Measurements from ENCODE around the gene SEMA3E. TPM values are rescaled to one million over a fixed set of nuclear protein-coding genes. Genes with fewer than 3 reads are reported as not detected.

SEMA3E gene
- polyA plus RNA-seq, 1 of the 3 experiments (the other 2 are of a cell fraction), result under 0.01 TPM

DNA sequence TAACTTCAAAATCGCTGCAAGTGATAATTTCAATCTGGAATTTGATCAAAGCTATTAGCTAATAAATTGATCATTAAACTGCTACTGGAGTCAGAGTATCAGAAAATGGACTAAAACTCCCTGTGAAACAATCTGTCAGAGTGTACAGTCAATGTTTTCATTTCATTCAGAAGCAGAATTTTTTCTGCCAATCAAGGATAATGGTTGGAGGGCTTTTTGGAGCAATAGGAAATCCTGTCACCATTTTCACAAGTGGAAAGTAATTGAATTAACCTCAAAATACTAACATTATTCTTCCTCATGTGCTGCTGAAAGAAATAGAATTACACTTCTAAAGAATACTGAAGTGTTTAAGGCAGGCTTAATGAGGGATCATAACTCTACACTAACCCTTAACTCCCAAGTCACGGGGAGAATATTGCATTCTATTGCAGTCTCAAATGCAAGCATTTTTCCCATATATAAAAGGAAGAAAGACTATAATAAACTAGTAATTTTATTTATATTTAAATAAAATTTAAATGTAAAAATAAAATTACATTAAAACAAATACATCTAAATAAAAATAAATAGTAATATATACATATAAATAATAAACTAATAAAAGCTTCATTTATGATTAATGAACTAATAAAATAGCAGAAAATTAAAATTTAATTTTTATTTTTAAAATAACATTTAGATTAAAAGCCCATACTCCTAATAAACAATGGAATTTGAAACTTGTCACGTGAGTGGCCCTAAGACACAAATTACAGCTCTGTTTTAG lies 67.1 kb downstream of the SEMA3E start:
- H3K4me2 ChIP-seq, result no peak overlapping the region
- no peak overlapping the region for H3K9ac ChIP-seq
- no peaks in the 10 kb centered on the region for H3K9me3 ChIP-seq
- TF ChIP-seq GABPA (IDR thresholded peaks at IDR 0.05; ENCODE audit: low read depth) (no peak), JUND (IDR thresholded peaks at IDR 0.05) (no peak), SMC3 (IDR thresholded peaks at IDR 0.05; ENCODE audit: low read depth, low read length) (no peak), RXRA (IDR thresholded peaks at IDR 0.05; ENCODE audit: borderline replicate concordance, low read depth) (no peak), ELF1 (IDR thresholded peaks at IDR 0.05) (no peak)
- TF ChIP-seq, protein P1, sequence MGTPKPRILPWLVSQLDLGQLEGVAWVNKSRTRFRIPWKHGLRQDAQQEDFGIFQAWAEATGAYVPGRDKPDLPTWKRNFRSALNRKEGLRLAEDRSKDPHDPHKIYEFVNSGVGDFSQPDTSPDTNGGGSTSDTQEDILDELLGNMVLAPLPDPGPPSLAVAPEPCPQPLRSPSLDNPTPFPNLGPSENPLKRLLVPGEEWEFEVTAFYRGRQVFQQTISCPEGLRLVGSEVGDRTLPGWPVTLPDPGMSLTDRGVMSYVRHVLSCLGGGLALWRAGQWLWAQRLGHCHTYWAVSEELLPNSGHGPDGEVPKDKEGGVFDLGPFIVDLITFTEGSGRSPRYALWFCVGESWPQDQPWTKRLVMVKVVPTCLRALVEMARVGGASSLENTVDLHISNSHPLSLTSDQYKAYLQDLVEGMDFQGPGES (IDR thresholded peaks at IDR 0.05; ENCODE audit: low read depth, low read length), result no peak
- TF ChIP-seq, protein P2, sequence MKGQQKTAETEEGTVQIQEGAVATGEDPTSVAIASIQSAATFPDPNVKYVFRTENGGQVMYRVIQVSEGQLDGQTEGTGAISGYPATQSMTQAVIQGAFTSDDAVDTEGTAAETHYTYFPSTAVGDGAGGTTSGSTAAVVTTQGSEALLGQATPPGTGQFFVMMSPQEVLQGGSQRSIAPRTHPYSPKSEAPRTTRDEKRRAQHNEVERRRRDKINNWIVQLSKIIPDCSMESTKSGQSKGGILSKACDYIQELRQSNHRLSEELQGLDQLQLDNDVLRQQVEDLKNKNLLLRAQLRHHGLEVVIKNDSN (IDR thresholded peaks at IDR 0.05; ENCODE audit: borderline replicate concordance, low read depth), result no peak
- TF ChIP-seq, protein P3, sequence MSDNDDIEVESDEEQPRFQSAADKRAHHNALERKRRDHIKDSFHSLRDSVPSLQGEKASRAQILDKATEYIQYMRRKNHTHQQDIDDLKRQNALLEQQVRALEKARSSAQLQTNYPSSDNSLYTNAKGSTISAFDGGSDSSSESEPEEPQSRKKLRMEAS (IDR thresholded peaks at IDR 0.05; ENCODE audit: low read depth), result no peak
- TF ChIP-seq, protein P4, sequence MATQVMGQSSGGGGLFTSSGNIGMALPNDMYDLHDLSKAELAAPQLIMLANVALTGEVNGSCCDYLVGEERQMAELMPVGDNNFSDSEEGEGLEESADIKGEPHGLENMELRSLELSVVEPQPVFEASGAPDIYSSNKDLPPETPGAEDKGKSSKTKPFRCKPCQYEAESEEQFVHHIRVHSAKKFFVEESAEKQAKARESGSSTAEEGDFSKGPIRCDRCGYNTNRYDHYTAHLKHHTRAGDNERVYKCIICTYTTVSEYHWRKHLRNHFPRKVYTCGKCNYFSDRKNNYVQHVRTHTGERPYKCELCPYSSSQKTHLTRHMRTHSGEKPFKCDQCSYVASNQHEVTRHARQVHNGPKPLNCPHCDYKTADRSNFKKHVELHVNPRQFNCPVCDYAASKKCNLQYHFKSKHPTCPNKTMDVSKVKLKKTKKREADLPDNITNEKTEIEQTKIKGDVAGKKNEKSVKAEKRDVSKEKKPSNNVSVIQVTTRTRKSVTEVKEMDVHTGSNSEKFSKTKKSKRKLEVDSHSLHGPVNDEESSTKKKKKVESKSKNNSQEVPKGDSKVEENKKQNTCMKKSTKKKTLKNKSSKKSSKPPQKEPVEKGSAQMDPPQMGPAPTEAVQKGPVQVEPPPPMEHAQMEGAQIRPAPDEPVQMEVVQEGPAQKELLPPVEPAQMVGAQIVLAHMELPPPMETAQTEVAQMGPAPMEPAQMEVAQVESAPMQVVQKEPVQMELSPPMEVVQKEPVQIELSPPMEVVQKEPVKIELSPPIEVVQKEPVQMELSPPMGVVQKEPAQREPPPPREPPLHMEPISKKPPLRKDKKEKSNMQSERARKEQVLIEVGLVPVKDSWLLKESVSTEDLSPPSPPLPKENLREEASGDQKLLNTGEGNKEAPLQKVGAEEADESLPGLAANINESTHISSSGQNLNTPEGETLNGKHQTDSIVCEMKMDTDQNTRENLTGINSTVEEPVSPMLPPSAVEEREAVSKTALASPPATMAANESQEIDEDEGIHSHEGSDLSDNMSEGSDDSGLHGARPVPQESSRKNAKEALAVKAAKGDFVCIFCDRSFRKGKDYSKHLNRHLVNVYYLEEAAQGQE (IDR thresholded peaks at IDR 0.05; ENCODE audit: low read depth, low read length), result no peak
- WGBS (ENCODE audit: low lambda C conversion rate), result 86% methylated on average over 3 of the region's 3 CpGs
- H3K4me1 ChIP-seq (ENCODE audit: control insufficient read depth in 1 of 2, insufficient read depth in 2 of 2, low read depth in 1 of 2, low read length in 1 of 2), result peaks cover 0 to 7% of the 10 kb centered on the region in 2 experiments; a peak in 1 of 4 replicates
- H4K20me1 ChIP-seq (ENCODE audit: insufficient read depth), result no peaks in the 10 kb centered on the region
- ChIA-PET POLR2A (no interaction called here), CTCF (interaction anchor here (0.6 kb wide), 1 partner anchor 34 kb away, joined by 3 read pairs; no protein-coding TSS in a partner anchor)
- H3K4me3 ChIP-seq (ENCODE audit: low read depth in 2 of 2, low read length in 1 of 2), result no peak overlapping the region
- H3K27ac ChIP-seq (ENCODE audit: low read depth in 2 of 2, low read length in 1 of 2), result no peak overlapping the region
- DNase-seq, result no peak
- peaks cover 4% of the 10 kb centered on the region for H3F3A ChIP-seq (replicated peaks; ENCODE audit: insufficient read depth)
- H3K79me2 ChIP-seq (ENCODE audit: insufficient read depth), result no peaks in the 10 kb centered on the region
- H3K36me3 ChIP-seq (replicated peaks in 1 of 2; ENCODE audit: control insufficient read depth in 1 of 2, insufficient read depth in 2 of 2, low read length in 1 of 2), result no peaks in the 10 kb centered on the region
- no peaks in the 10 kb centered on the region for H3K27me3 ChIP-seq (ENCODE audit: insufficient read depth)
- no peak overlapping the region for H2AFZ ChIP-seq (ENCODE audit: low read depth)
- no peaks in the 10 kb centered on the region for H3K9me2 ChIP-seq

DNA sequence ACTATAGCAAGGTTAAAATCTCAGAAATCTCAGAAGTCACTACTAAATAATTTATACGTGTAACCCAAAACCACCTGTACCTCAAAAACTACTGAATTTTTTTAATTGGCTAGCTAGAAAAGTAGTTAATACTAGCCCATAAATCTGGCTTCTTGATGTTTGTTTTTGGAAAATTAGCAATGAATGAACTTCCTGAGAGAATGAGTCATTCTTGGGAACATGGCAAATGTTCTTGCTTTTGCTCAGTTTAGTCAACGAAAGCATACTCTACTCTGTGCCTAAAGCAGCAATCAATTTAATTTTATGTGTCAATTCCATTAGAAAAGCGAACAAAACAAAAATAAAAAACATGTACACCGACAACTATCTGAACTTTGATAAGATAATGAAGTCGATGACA lies 69.2 kb downstream of the SEMA3E start:
- Histone ChIP-seq H3K27me3 (ENCODE audit: insufficient read depth) (no peaks in the 10 kb centered on the region), H2AFZ (ENCODE audit: low read depth) (no peak overlapping the region), H3K9me2 (no peaks in the 10 kb centered on the region), H4K20me1 (ENCODE audit: insufficient read depth) (no peaks in the 10 kb centered on the region), H3K9ac (no peak overlapping the region), H3K9me3 (no peaks in the 10 kb centered on the region), H3K4me2 (no peak overlapping the region), H3K4me3 (ENCODE audit: low read depth in 2 of 2, low read length in 1 of 2) (no peak overlapping the region), H3F3A (replicated peaks; ENCODE audit: insufficient read depth) (peaks cover 4% of the 10 kb centered on the region), H3K4me1 (ENCODE audit: control insufficient read depth in 1 of 2, insufficient read depth in 2 of 2, low read depth in 1 of 2, low read length in 1 of 2) (peaks cover 0 to 7% of the 10 kb centered on the region in 2 experiments; a peak in 1 of 4 replicates), H3K27ac (ENCODE audit: low read depth in 2 of 2, low read length in 1 of 2) (no peak overlapping the region), H3K79me2 (ENCODE audit: insufficient read depth) (no peaks in the 10 kb centered on the region), H3K36me3 (replicated peaks in 1 of 2; ENCODE audit: control insufficient read depth in 1 of 2, insufficient read depth in 2 of 2, low read length in 1 of 2) (no peaks in the 10 kb centered on the region)
- no peak for DNase-seq
- 57% methylated on average over 5 of the region's 5 CpGs for WGBS (ENCODE audit: low lambda C conversion rate)
- peak; percentile 58; the same call in 1 of the 2 replicates for TF ChIP-seq FOSL2 (IDR thresholded peaks at IDR 0.05; ENCODE audit: borderline replicate concordance, low read depth)
- TF ChIP-seq, protein P5, sequence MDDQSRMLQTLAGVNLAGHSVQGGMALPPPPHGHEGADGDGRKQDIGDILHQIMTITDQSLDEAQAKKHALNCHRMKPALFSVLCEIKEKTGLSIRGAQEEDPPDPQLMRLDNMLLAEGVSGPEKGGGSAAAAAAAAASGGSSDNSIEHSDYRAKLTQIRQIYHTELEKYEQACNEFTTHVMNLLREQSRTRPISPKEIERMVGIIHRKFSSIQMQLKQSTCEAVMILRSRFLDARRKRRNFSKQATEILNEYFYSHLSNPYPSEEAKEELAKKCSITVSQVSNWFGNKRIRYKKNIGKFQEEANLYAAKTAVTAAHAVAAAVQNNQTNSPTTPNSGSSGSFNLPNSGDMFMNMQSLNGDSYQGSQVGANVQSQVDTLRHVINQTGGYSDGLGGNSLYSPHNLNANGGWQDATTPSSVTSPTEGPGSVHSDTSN (IDR thresholded peaks at IDR 0.05), result peak; percentile 51
- TF ChIP-seq TCF12 (IDR thresholded peaks at IDR 0.05), result 0 out of 2 replicates have a peak, but pooled peaks have one; percentile 15
- peak; percentile 37 for TF ChIP-seq JUND (IDR thresholded peaks at IDR 0.05)
- no peak for TF ChIP-seq RXRA (IDR thresholded peaks at IDR 0.05; ENCODE audit: borderline replicate concordance, low read depth)
- ChIA-PET POLR2A (no interaction called here), CTCF (interaction anchor here (1.3 kb wide), 1 partner anchor 18 kb away, joined by 3 read pairs; no protein-coding TSS in a partner anchor)

All from SK-N-SH (cell line).